Measurements from ENCODE around the gene GNAO1. TPM values are rescaled to one million over a fixed set of nuclear protein-coding genes. Genes with fewer than 3 reads are reported as not detected.
A peak's percentile ranks its signal among the peaks of the same experiment; 100 is the strongest.

GNAO1 gene
- total RNA-seq, 1 donor from 2014 or later = 1.9 TPM

GRCh38 chr16:56349086-56349415 lies 157.8 kb downstream of the GNAO1 start:
- Histone ChIP-seq H3K9ac (no peak overlapping the region), H3F3A (ENCODE audit: low read depth) (no peaks in the 10 kb centered on the region), H3K4me1 (no peaks in the 10 kb centered on the region), H3K36me3 (no peaks in the 10 kb centered on the region), H2AFZ (replicated peaks) (no peak overlapping the region), H3K27me3 (no peaks in the 10 kb centered on the region), H3K27ac (no peak overlapping the region), H3K9me3 (ENCODE audit: low read depth) (no peaks in the 10 kb centered on the region), H4K20me1 (ENCODE audit: low read depth) (no peaks in the 10 kb centered on the region), H3K4me3 (no peak overlapping the region), H3K79me2 (ENCODE audit: low read depth) (no peaks in the 10 kb centered on the region), H3K4me2 (no peak overlapping the region)
- no peaks in the 10 kb centered on the region for H3K36me3 Mint-ChIP-seq
- H3K4me1 Mint-ChIP-seq = no peaks in the 10 kb centered on the region
- peaks cover 2% of the 10 kb centered on the region for H3K27me3 Mint-ChIP-seq (ENCODE audit: insufficient read depth, low read depth)
- no peak for TF ChIP-seq CTCF (IDR thresholded peaks at IDR 0.05)
- TF ChIP-seq EZH2 (IDR thresholded peaks at IDR 0.05) = no peak
- no peak for TF ChIP-seq EZH2phosphoT487 (IDR thresholded peaks at IDR 0.05)
- no peak overlapping the region for H3K4me3 Mint-ChIP-seq
- peak overlapping the region; percentile 46 for H3K27ac Mint-ChIP-seq
- H3K9me3 Mint-ChIP-seq = no peaks in the 10 kb centered on the region
- no peak for DNase-seq (ENCODE audit: low spot score)

- no peak overlapping the region for H3K27ac ChIP-seq
- Mint-ChIP-seq H3K36me3 (no peaks in the 10 kb centered on the region), H3K9me3 (no peaks in the 10 kb centered on the region), H3K27ac (peak overlapping the region; percentile 50), H3K4me1 (no peaks in the 10 kb centered on the region), H3K4me3 (no peak overlapping the region), H3K27me3 (ENCODE audit: insufficient read depth, low read depth) (peaks cover 4% of the 10 kb centered on the region)
- no peaks in the 10 kb centered on the region for H3K79me2 ChIP-seq (ENCODE audit: low read depth)
- no peaks in the 10 kb centered on the region for H3K9me3 ChIP-seq (ENCODE audit: low read depth)
- no peak for TF ChIP-seq EZH2 (IDR thresholded peaks at IDR 0.05)
- TF ChIP-seq CTCF (IDR thresholded peaks at IDR 0.05) = no peak
- no peak for TF ChIP-seq EZH2phosphoT487 (IDR thresholded peaks at IDR 0.05)
- no peak for DNase-seq (ENCODE audit: low spot score)
- H4K20me1 ChIP-seq (ENCODE audit: low read depth) = no peaks in the 10 kb centered on the region
- H3K9ac ChIP-seq = no peak overlapping the region
- no peaks in the 10 kb centered on the region for H3K4me1 ChIP-seq
- H3K4me2 ChIP-seq = no peak overlapping the region
- H3K36me3 ChIP-seq = no peaks in the 10 kb centered on the region
- H3F3A ChIP-seq (ENCODE audit: low read depth) = no peaks in the 10 kb centered on the region
- H2AFZ ChIP-seq (replicated peaks) = no peak overlapping the region
- no peaks in the 10 kb centered on the region for H3K27me3 ChIP-seq
- H3K4me3 ChIP-seq = no peak overlapping the region
Measured at GRCh38 chr16:56349711-56350161, 158.4 kb downstream of the GNAO1 start.

GRCh38 chr16:56350491-56351405 lies 159.5 kb downstream of the GNAO1 start:
- H3K9ac ChIP-seq = no peak overlapping the region
- peaks cover 3% of the 10 kb centered on the region for H3K4me1 Mint-ChIP-seq
- no peak overlapping the region for H3K27ac Mint-ChIP-seq
- peaks cover 2% of the 10 kb centered on the region for H3K4me1 ChIP-seq
- no peaks in the 10 kb centered on the region for H3K36me3 ChIP-seq
- TF ChIP-seq EZH2 (IDR thresholded peaks at IDR 0.05) (no peak), CTCF (IDR thresholded peaks at IDR 0.05) (no peak), EZH2phosphoT487 (IDR thresholded peaks at IDR 0.05) (no peak)
- no peak overlapping the region for H3K4me2 ChIP-seq
- no peak for DNase-seq (ENCODE audit: low spot score)
- no peak overlapping the region for H3K4me3 Mint-ChIP-seq
- no peak overlapping the region for H3K4me3 ChIP-seq
- H3K79me2 ChIP-seq (ENCODE audit: low read depth) = no peaks in the 10 kb centered on the region
- H3F3A ChIP-seq (ENCODE audit: low read depth) = no peaks in the 10 kb centered on the region
- no peaks in the 10 kb centered on the region for H3K36me3 Mint-ChIP-seq
- no peaks in the 10 kb centered on the region for H3K9me3 ChIP-seq (ENCODE audit: low read depth)
- H3K27me3 Mint-ChIP-seq (ENCODE audit: insufficient read depth, low read depth) = peaks cover 4% of the 10 kb centered on the region
- no peaks in the 10 kb centered on the region for H3K27me3 ChIP-seq
- no peak overlapping the region for H2AFZ ChIP-seq (replicated peaks)
- no peaks in the 10 kb centered on the region for H3K9me3 Mint-ChIP-seq
- H3K27ac ChIP-seq = no peak overlapping the region
- no peaks in the 10 kb centered on the region for H4K20me1 ChIP-seq (ENCODE audit: low read depth)

Data from neural progenitor cell (in vitro differentiated cells).